Kidney glomerular epithelial cell (primary cell): ENCODE data around the gene POLE.

Experiments used
- DNase-seq: peaks from one replicate; lab custom pipeline; 2025; lab: John Stamatoyannopoulos, UW

POLE gene, protein sequence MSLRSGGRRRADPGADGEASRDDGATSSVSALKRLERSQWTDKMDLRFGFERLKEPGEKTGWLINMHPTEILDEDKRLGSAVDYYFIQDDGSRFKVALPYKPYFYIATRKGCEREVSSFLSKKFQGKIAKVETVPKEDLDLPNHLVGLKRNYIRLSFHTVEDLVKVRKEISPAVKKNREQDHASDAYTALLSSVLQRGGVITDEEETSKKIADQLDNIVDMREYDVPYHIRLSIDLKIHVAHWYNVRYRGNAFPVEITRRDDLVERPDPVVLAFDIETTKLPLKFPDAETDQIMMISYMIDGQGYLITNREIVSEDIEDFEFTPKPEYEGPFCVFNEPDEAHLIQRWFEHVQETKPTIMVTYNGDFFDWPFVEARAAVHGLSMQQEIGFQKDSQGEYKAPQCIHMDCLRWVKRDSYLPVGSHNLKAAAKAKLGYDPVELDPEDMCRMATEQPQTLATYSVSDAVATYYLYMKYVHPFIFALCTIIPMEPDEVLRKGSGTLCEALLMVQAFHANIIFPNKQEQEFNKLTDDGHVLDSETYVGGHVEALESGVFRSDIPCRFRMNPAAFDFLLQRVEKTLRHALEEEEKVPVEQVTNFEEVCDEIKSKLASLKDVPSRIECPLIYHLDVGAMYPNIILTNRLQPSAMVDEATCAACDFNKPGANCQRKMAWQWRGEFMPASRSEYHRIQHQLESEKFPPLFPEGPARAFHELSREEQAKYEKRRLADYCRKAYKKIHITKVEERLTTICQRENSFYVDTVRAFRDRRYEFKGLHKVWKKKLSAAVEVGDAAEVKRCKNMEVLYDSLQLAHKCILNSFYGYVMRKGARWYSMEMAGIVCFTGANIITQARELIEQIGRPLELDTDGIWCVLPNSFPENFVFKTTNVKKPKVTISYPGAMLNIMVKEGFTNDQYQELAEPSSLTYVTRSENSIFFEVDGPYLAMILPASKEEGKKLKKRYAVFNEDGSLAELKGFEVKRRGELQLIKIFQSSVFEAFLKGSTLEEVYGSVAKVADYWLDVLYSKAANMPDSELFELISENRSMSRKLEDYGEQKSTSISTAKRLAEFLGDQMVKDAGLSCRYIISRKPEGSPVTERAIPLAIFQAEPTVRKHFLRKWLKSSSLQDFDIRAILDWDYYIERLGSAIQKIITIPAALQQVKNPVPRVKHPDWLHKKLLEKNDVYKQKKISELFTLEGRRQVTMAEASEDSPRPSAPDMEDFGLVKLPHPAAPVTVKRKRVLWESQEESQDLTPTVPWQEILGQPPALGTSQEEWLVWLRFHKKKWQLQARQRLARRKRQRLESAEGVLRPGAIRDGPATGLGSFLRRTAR (N-terminal part only)

GRCh38 chr12:132687211-132688164 is at the start of gene POLE, which contains the start of gene PXMP2:
Gene POLE, minus strand, starts transcription at chr12:132687342. Its CDS starts 27 bp downstream, at chr12:132687315.
Gene PXMP2, plus strand, starts transcription at chr12:132687587. Its CDS starts 84 bp downstream, at chr12:132687671.
- DNase-seq = peak; percentile 86

- no peak for DNase-seq
These were observed 49.8 kb upstream of the POLE start for GRCh38 chr12:132736913-132737312.

DNA sequence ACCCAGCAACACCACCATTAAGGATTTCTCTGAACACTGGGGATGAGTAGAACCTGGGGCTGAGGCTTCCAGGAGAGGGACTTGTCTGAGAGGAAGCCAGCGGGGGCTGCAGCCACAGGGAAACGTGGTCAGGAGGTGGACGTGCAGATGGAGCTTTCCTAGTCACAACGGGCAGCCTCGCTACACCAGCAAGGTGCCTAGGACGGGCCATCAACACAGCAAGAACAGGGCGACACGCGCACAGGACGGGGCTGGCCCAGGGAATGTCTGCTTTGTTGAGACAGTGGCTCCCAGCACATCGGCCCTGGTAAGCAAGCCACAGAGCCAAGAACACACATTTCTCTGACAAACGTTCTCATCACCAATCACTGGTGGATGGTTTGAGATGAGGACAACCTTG is 49.2 kb upstream of the POLE start:
- DNase-seq = no peak

DNA sequence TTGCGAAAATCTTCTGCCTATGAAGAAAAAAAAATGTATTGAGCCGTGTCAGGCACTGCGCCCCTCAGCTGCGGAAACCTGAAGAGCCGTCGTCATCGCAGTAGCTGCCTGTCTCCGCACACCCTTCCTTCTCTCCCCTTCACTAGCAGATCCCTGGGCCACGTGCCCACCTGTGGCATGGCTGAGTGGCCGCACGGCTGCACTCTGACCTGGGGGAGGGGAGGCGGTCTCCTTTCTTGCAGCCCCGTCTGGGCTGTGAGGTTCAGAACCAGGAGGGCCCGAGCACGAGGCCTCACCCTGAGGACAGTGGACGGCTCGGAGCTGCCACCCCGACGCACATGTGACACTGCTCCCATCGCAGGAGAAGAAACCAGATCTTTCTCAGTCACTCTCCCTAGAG is 48.4 kb upstream of the POLE start:
- DNase-seq = no peak

- no peak for DNase-seq
These were observed 47.1 kb upstream of the POLE start for GRCh38 chr12:132734206-132734605.

- no peak for DNase-seq
These were observed 44.4 kb upstream of the POLE start for GRCh38 chr12:132731574-132731973.

GRCh38 chr12:132730353-132730752 is 43.2 kb upstream of the POLE start:
- no peak for DNase-seq

DNA sequence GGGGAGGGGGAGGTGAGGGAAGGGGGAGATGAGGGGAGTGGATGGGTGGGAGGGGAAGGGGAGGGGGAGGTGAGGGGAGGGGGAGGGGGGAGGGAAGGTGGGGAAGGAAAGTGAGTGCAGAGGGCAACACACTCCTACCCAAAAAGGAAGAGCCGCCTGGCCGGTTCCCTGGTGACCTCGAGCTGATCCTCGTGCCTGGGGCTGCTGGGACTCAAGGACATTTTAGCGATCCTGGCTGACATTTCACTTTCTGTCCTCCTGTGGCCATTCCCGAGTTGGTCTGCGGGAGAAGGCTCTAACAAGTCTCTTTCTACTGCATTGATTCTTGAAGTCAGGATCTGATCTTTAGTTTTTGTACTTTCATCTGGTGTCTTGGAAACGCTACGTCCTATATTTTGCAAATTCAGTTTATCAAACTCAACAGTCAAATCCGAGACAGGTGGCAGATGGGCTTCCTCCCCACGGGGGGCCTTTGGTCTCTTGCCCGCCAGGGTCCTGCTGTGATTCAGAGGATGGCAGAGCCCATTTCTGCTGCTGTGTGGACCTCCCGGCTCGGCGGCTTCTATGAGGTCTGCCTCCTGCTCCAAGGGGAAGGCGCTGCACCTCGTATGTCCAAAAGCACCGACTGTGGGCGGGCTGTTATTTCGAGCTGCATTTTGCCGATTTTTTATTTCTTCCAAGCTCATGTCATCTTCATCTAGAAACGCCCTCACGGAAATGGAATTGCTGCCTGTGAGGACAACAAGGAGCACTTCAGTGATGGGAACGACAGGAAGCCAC is 42.6 kb upstream of the POLE start:
- DNase-seq = no peak

- DNase-seq = no peak
These were observed 41.4 kb upstream of the POLE start for GRCh38 chr12:132728502-132728901.

- no peak for DNase-seq
These were observed 40.1 kb upstream of the POLE start for GRCh38 chr12:132727091-132727794.

DNA sequence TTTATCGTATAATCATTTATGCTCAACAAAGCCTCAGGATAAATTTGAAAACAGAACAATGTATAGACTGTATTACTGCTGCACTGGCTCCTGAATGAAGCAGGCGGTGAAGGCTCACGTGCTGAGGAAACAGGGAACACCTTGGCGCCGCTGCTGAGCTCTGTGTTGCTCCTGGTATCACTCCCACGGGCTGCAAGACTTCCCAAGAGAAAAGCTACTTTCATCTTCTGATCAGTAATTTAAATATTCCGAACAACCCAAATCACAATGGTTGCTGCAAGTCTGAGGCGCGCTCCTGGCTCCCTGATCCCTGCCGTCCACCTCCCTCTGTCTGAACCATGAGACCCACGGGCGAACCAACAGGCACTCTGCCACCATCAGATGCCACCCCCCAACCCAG is 39.2 kb upstream of the POLE start:
- DNase-seq = no peak

GRCh38 chr12:132724506-132725241 is 37.5 kb upstream of the POLE start:
- DNase-seq = no peak

- DNase-seq = no peak
These were observed 36.6 kb upstream of the POLE start for GRCh38 chr12:132723764-132724140.

- DNase-seq = no peak
These were observed 36.0 kb upstream of the POLE start for GRCh38 chr12:132723015-132723763.

DNA sequence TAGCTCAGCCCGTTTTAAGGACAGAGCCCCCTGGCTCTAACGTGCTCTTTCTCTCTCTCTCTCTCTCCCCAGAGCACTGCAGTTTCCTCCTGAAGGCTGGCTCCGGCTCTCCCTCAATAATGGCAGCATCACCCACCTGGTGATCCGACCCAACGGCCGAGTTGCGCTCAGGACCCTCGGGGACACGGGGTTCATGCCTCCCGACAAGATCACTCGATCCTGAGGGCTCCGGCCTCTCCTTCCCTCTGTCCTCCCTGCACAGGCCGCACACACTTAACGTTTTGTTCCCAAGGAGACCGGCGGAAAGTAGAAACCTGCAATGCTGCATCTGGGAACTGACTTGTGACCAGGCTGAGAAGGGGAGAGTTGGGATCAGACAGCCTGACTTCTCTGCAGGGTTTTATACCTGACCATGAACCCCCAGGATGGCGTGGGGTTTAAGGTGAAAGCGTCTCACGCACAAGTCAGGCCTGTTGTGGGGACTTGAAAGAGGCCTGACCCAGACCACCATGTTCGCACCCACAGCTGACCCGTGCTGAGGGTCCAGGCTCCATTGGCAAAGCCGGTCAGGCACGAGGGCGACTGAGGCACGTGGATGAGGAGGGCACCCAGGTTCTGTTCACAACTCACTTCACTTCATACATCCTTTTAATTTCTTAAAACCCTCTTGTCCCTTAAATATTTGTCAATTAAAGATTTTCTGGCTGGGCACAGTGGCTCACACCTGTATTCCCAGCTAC is 33.6 kb upstream of the POLE start:
- no peak for DNase-seq

DNA sequence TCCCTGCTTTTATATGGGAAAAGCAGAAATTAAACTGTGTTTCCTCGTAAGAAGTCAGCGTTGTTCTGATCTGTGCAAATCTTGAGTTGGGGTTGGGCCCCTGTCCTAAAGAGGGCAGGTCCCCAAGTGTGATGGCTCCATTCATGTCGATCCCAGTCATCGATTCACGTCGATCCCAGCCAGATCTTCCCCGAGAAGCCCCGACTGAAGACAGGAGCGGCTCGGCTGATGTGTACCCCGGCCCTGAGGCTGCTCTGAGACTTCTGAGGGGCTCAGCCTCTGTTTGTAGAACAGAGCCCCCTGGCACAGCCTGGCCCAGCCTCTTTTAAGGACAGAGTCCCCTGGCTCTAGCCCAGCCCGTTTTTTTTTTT is 32.8 kb upstream of the POLE start:
- no peak for DNase-seq
